ENCODE data around the gene LRRC70. TPM values are rescaled to one million over a fixed set of nuclear protein-coding genes. Genes with fewer than 3 reads are reported as not detected.
A peak's percentile ranks its signal among the peaks of the same experiment; 100 is the strongest.

The LRRC70 gene
- total RNA-seq, 1 experiment from 2014 or later = 0.37 TPM

- no peak for DNase-seq (ENCODE audit: low read depth)
Observed at GRCh38 chr5:62575066-62575465, 3.6 kb upstream of the LRRC70 start.

DNA sequence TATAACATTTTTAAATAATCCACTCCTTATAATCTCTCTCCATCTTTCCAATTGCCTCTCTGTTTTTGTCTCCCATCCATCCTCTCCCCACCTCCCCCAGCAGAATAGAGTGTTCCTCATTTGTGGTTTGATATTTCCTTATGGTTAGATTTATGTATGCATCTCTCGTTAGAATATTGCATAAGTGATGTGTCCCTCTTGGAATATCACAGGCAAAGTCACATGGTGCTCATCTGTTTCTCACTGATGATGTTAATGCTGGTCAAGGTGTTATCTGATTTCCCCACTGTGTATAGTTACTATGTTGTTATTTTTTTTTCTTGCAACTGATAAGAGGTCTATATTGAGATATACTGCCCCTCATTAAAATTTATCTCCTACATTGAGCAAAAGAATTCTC lies 3.1 kb upstream of the LRRC70 start:
- no peak for DNase-seq (ENCODE audit: low read depth)

DNA sequence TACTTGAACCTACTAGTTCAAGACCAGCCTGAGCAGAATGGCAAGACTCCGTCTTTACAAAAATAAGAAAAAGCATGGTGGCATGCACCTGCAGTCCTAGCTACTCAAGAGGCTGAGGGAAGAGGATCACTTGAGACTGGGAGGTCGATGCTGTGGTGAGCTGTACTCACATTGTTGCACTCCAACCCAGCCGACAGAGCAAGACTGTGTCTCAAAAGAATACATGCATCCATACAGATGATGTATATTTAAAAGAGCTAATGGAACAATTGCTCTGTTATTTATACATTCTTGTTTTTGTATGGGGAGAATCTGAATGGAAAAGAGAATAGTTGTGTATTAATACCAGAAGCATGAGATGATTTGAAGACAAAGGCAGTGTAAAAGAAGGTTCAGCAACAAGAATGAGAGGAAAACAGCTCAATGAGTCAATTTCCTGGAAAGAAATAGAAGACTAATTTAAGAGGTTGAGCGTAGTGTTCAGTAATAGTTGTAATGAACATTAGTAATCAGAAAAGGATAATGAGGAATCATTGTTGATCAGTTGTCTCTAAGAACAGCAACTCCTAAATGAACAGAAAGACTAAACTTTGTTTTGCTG lies 1.9 kb upstream of the LRRC70 start:
- no peak for DNase-seq (ENCODE audit: low read depth)

DNA sequence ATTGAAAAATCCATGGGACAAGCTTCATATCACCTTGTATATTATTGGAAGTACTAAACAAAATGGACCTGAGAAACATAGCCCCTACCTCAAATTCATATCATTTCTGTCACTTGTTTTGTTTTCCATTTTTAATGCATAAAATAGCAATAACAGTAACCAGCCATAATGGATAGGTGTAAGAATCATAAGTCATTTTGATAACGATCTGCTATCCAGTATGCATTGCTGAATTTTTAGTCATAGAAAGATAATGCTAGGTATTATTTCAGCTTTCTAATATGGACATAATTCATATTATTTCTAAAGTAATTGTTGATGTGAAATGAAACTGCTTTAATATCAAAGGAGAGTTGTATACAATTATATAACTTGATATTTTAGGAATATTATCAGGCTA lies 1.1 kb upstream of the LRRC70 start:
- DNase-seq (ENCODE audit: low read depth) = no peak

- no peak for DNase-seq (ENCODE audit: low read depth)
Observed at GRCh38 chr5:62579761-62580160, 1.1 kb downstream of the LRRC70 start.

- no peak for DNase-seq (ENCODE audit: low read depth)
Observed at GRCh38 chr5:62581836-62582597, 3.4 kb downstream of the LRRC70 start.

DNA sequence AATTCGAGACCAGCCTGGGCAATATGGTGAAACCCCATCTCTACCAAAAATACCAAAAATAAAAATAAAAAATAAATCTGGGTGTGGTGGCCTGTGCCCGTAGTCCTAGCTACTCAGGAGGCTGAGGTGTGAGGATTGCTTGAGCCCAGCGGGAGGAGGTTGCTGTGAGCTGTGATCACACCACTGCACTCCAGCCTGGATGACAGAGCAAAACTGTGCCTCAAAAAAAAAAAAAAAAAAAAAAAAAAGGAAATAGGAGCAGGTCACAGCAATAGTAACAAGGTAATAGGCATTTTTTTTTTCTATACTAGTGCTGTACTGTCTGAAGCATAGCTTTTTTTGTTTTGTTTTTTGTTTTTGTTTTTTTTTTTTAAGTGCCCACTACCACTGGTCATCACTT lies 5.8 kb downstream of the LRRC70 start:
- no peak for DNase-seq (ENCODE audit: low read depth)

DNA sequence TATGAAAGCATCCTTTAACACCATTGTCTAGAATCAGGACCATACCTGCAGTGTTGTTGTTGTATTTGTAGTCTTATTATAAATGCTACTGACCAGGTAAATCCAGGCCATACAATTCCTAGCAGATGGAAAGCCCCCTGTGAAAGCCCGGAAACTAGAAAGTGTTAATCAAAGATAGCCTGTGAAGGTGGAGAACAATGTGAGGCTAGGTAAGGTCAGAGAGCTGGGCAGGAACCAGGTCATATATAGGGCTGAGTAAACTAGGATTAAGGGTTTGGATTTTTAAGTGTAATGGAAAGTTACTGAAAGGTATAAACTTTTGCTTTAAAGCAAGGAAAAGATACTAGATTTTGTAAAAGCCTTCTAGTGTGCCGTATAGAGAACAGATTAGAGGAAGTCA lies 6.7 kb downstream of the LRRC70 start:
- no peak for DNase-seq (ENCODE audit: low read depth)

GRCh38 chr5:62585751-62586150 lies 7.1 kb downstream of the LRRC70 start:
- DNase-seq (ENCODE audit: low read depth) = peak; percentile 15

DNA sequence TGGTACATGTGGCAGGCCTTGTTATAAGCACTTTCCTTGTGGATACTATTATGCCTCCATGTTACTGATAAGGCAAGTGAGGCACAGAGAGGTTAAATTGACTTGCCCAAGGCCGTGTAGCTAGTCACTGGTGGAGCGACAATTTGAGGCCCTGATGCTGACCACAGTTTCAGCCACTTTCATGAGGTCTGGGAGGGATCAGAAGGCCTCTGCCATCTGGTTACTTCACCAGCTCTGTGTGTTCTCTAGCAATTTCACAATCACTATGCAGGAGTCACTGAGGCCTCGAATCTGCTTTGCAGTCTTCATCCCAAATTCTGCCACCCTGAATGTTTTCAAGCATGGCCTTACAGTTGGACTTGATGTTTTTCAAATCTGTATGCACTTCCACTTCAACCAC lies 9.1 kb downstream of the LRRC70 start:
- no peak for DNase-seq (ENCODE audit: low read depth)

GRCh38 chr5:62588668-62589067 lies 10.0 kb downstream of the LRRC70 start:
- no peak for DNase-seq (ENCODE audit: low read depth)

DNA sequence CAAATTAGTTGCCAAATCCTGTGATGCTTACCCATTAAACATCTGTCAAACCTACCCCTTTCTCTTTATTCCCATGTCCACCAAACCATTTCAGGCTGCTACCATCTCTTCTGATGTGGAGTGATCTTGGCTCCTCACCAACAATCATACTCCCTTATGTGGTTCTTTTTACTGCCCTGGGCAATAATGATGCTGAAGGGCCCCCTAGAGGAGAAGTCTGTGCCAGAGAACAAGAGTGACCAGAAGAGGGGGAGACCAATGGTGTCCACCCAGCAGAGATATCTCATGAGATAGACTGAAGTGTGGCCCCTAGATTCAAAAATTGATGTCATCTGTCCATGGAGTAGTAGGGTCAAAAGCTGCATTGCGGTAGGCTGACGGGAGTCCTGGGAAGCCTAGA lies 10.9 kb downstream of the LRRC70 start:
- no peak for DNase-seq (ENCODE audit: low read depth)

GRCh38 chr5:62590387-62590786 lies 11.8 kb downstream of the LRRC70 start:
- no peak for DNase-seq (ENCODE audit: low read depth)

GRCh38 chr5:62592558-62592957 lies 13.9 kb downstream of the LRRC70 start:
- DNase-seq (ENCODE audit: low read depth) = no peak

- DNase-seq (ENCODE audit: low read depth) = peak; percentile 18
Observed at GRCh38 chr5:62593331-62593730, 14.7 kb downstream of the LRRC70 start.

- DNase-seq (ENCODE audit: low read depth) = no peak
Observed at GRCh38 chr5:62594364-62594984, 15.9 kb downstream of the LRRC70 start.

DNA sequence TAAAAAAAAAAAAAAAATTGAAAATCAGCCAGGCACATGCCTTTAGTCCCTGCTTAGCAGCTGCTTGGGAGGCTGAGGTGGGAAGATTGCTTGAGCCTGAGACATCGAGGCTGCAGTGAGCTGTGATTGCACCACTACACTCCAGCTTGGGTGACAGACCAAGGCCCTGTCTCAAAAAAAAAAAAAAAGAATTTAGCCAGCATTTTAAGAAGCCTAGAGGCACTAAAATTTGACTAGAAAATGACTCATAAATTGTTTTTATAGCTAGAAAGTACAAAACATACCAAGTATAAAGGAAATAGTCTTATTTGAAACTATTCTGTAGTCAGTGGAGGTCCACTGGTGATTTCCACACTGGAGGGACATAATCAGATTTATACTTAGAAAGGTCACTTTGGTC lies 17.5 kb downstream of the LRRC70 start:
- DNase-seq (ENCODE audit: low read depth) = peak; percentile 17

GRCh38 chr5:62596691-62597090 lies 18.1 kb downstream of the LRRC70 start:
- DNase-seq (ENCODE audit: low read depth) = no peak

GRCh38 chr5:62597314-62597713 lies 18.7 kb downstream of the LRRC70 start:
- DNase-seq (ENCODE audit: low read depth) = no peak

DNA sequence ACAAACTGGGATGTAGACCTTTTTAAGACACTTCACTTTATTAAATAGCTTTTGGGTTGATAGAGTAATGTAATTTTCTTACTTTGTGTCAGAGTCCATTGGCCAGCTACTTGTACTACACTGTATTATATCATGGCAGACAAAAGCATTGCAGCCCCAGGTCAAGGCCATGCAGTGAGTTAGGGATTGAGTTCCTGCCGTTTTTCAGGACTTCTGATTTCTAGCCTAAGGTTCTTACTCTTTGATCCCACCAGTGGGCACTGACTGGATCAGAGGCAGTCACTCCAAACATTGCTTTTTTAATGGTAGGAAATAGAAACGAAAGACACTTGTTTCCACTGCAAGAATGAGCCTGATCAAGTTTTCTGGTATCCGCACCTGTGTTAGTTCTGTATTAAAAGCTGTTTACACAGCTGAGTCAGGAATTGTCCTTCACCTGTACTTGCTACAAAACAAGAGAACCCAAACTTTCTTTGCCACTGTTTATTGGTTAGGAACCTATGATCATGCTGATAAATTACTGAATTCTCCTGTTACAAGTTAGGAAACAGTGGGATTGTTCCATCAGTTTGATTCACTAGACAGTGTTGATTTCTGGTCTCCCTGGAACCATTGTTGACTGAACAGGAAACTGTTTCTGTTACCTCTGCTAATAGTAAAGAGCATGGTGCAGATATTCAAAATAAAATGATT lies 22.1 kb downstream of the LRRC70 start:
- DNase-seq (ENCODE audit: low read depth) = no peak

- no peak for DNase-seq (ENCODE audit: low read depth)
Observed at GRCh38 chr5:62603934-62604333, 25.3 kb downstream of the LRRC70 start.

GRCh38 chr5:62605638-62606037 lies 27.0 kb downstream of the LRRC70 start:
- no peak for DNase-seq (ENCODE audit: low read depth)

GRCh38 chr5:62606878-62607277 lies 28.3 kb downstream of the LRRC70 start:
- no peak for DNase-seq (ENCODE audit: low read depth)
